ENCODE results near the gene NDFIP2. TPM values are rescaled to one million over a fixed set of nuclear protein-coding genes. Genes with fewer than 3 reads are reported as not detected.
"Not testable (repeated sequence)": the region's sequence is repeated elsewhere in the genome, so short reads cannot be mapped to it uniquely, and the experiment has no call there.

The NDFIP2 gene
- total RNA-seq, 4 donors from 2014 or later: 16.8 to 26.7 (median 20.6) TPM

GRCh38 chr13:79589603-79590393 lies 108.8 kb downstream of the NDFIP2 start:
- TF ChIP-seq CTCF (IDR thresholded peaks at IDR 0.05): no peak
- DNase-seq (ENCODE audit: low spot score) (no peak), ATAC-seq (ENCODE audit: low FRiP score) (no peak)

- no peak for TF ChIP-seq CTCF (IDR thresholded peaks at IDR 0.05)
- ATAC-seq (ENCODE audit: low FRiP score) (no peak), DNase-seq (ENCODE audit: low spot score) (no peak)
Measured at GRCh38 chr13:79590394-79590676, 109.4 kb downstream of the NDFIP2 start.

- no peak for TF ChIP-seq CTCF (IDR thresholded peaks at IDR 0.05)
- DNase-seq (ENCODE audit: low spot score) (no peak), ATAC-seq (ENCODE audit: low FRiP score) (no peak)
Measured at GRCh38 chr13:79591493-79591892, 110.5 kb downstream of the NDFIP2 start.

GRCh38 chr13:79593121-79593520 lies 112.2 kb downstream of the NDFIP2 start:
- no peak for ATAC-seq (ENCODE audit: low FRiP score)

GRCh38 chr13:79593641-79594275 lies 112.8 kb downstream of the NDFIP2 start:
- DNase-seq (ENCODE audit: low spot score): no peak
- no peak for TF ChIP-seq CTCF (IDR thresholded peaks at IDR 0.05)
- no peak for ATAC-seq (ENCODE audit: low FRiP score)

More at GRCh38 chr13:79593121-79593520, 112.2 kb downstream of the NDFIP2 start:
- DNase-seq (ENCODE audit: low spot score): no peak
- TF ChIP-seq CTCF (IDR thresholded peaks at IDR 0.05): no peak

- not testable (repeated sequence) for ATAC-seq (ENCODE audit: low FRiP score); DNase-seq (ENCODE audit: low spot score)
Measured at GRCh38 chr13:79600146-79600545, 119.2 kb downstream of the NDFIP2 start.

- no peak for ATAC-seq (ENCODE audit: low FRiP score)
- no peak for TF ChIP-seq CTCF (IDR thresholded peaks at IDR 0.05)
- DNase-seq (ENCODE audit: low spot score): no peak
Measured at GRCh38 chr13:79602936-79603335, 122.0 kb downstream of the NDFIP2 start.
